GM23248 (cell line): ENCODE measurements around the gene ACOT11. TPM values are rescaled to one million over a fixed set of nuclear protein-coding genes. Genes with fewer than 3 reads are reported as not detected.

Source experiments
- DNase-seq: peaks from one replicate; pipeline ENCODE4 v3.0.0-alpha.2; 2015
- H2AFZ ChIP-seq: fragments of 200-600 bp; sonication (generic); 2 replicates; pipeline ENCODE4 v1.6.1; 2016; ENCODE audit warnings: antibody characterized with exemption
- H3F3A ChIP-seq: fragments of 200-600 bp; sonication (generic); 2 replicates; pipeline ENCODE4 v1.6.1; 2016; ENCODE audit warnings: mild to moderate bottlenecking, antibody characterized with exemption, mixed run types; ENCODE audit not compliant: insufficient read depth
- H3K27ac ChIP-seq: fragments of 200-600 bp; sonication (generic); 2 replicates; pipeline ENCODE4 v1.5.1; 2016; ENCODE audit warnings: mild to moderate bottlenecking
- H3K27me3 ChIP-seq: fragments of 200-600 bp; sonication (generic); replicated peaks from 2 replicates; pipeline ENCODE4 v1.6.1; 2016; ENCODE audit warnings: mild to moderate bottlenecking; ENCODE audit not compliant: insufficient read depth
- H3K36me3 ChIP-seq: fragments of 200-600 bp; sonication (generic); 2 replicates; pipeline ENCODE4 v1.6.1; 2016; ENCODE audit warnings: low read depth, mild to moderate bottlenecking
- H3K4me1 ChIP-seq: fragments of 200-600 bp; sonication (generic); 2 replicates; pipeline ENCODE4 v1.6.1; 2016; ENCODE audit warnings: mild to moderate bottlenecking; ENCODE audit not compliant: insufficient read depth
- H3K4me2 ChIP-seq: fragments of 200-600 bp; sonication (generic); one replicate; pipeline ENCODE4 v1.6.1; 2016; ENCODE audit warnings: mild to moderate bottlenecking; ENCODE audit not compliant: unreplicated experiment
- H3K4me3 ChIP-seq: fragments of 200-600 bp; sonication (generic); 2 replicates; pipeline ENCODE4 v1.5.1; 2016; ENCODE audit warnings: mild to moderate bottlenecking
- H3K79me2 ChIP-seq: fragments of 200-600 bp; sonication (generic); 2 replicates; pipeline ENCODE4 v1.6.1; 2016; ENCODE audit warnings: mild to moderate bottlenecking; ENCODE audit not compliant: insufficient read depth
- H3K9ac ChIP-seq: fragments of 200-600 bp; sonication (generic); 2 replicates; pipeline ENCODE4 v1.6.1; 2016; ENCODE audit warnings: mild to moderate bottlenecking
- H3K9me2 ChIP-seq: fragments of 200-600 bp; sonication (generic); 2 replicates; pipeline ENCODE4 v1.6.1; 2016; ENCODE audit warnings: mixed run types, mild to moderate bottlenecking, moderate library complexity; ENCODE audit not compliant: insufficient read depth
- H3K9me3 ChIP-seq: fragments of 200-600 bp; sonication (generic); one replicate; pipeline ENCODE4 v1.6.1; 2017; ENCODE audit warnings: low read depth
- H4K20me1 ChIP-seq: fragments of 200-600 bp; sonication (generic); 2 replicates; pipeline ENCODE4 v1.6.0; 2016; ENCODE audit not compliant: insufficient read depth
- EZH2 ChIP-seq: fragments of 200-600 bp; sonication (generic); IDR thresholded peaks from 2 replicates; pipeline ENCODE4 v1.6.1; 2018; ENCODE audit warnings: antibody characterized with exemption, mild to moderate bottlenecking; ENCODE audit not compliant: insufficient read depth, poor library complexity, severe bottlenecking
- EZH2phosphoT487 ChIP-seq: fragments of 200-600 bp; sonication (generic); IDR thresholded peaks from 2 replicates; pipeline ENCODE4 v1.6.1; 2018; ENCODE audit warnings: antibody characterized with exemption, moderate library complexity, mild to moderate bottlenecking, low read depth; ENCODE audit not compliant: insufficient read depth
- WGBS, 2 experiments: methylation state at CpG; one replicate each; pipeline ENCODE4 v1.1.6; 2015 to 2017; ENCODE audit warnings: low lambda C conversion rate in 2 of 2, low coverage in 1 of 2; ENCODE audit errors: missing lambda C conversion rate in 2 of 2; 5-methylcytosine and 5-hydroxymethylcytosine counted together
- in situ Hi-C: fragments of 300-500 bp; cut with MboI; formaldehyde crosslinking; loops from 2 replicates; pipeline ENCODE4 v1.15.0; 2020
- polyA plus RNA-seq: library from polyadenylated mRNA; unstranded; fragments of >200 nt; fragmentation: Nextera tagmentation; extraction: Ambion mirVana; gene quantifications from 2 replicates; pipeline ENCODE4 v1.2.1, GENCODE V29; 2016
- total RNA-seq: library from RNA; depleted of rRNA; stranded (reverse); fragments of >200 nt; shearing (Covaris generic); gene quantifications from 2 replicates; pipeline ENCODE4 v1.2.3, GENCODE V29; 2014

The ACOT11 gene
- total and polyA plus RNA-seq, 2 experiments from 2014 or later, result 3.4 to 3.6 TPM

DNA sequence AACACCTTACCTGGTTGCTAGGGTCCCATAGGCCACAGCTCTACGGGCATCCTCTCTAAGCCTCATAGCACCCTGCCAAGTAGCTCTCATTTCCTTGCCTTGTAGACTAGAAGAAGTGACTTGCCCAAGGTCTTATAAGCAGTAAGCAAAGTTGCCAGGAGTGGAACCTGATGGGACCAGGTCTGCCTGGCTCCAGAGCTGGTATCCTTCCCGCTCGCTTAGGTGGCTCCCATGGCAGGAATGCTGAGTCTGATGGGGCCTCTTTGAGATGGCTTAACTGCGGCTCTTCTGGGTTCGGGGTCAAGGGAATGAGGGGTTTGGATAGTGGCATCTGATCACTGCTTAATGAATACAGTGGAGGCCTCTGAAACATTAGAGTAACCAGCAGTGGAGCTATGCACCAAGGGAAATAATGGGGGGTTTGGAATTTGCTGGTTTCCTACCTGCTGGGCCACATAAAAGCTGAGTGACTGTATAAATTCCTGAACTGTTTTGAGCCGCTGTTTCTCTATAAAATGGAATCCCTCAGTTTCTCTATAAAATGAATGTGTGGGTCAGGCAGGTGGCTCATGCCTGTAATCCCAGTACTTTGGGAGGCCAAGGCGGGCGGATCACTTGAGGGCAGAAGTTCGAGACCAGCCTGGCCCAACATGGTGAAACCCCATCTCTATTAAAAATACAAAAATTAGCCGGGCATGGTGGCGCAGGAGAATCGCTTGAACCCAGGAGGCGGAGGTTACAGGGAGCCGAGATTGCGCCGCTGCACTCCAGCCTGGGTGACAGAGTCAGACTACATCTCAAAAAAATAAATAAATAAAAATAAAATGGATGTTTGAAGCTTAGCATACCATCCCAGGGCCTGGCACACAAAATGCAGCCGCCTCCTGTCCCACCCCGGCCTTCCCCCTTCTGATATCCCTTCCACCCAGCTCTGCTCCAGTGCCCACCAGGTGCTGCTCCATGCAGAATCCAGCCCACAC is 62.9 kb downstream of the ACOT11 start:
- in situ Hi-C loops, result no loop called here
- no peaks in the 10 kb centered on the region for H3K79me2 ChIP-seq

GRCh38 chr1:54611621-54612020 is 63.6 kb downstream of the ACOT11 start:
- no peak overlapping the region for H2AFZ ChIP-seq

More for the DNA sequence above, 62.9 kb downstream of the ACOT11 start:
- Histone ChIP-seq H3K27ac (no peak overlapping the region), H3F3A (no peaks in the 10 kb centered on the region), H4K20me1 (no peaks in the 10 kb centered on the region), H2AFZ (no peak overlapping the region), H3K4me1 (no peaks in the 10 kb centered on the region), H3K4me3 (no peak overlapping the region), H3K36me3 (no peaks in the 10 kb centered on the region), H3K27me3 (no peaks in the 10 kb centered on the region), H3K4me2 (no peak overlapping the region), H3K9ac (no peak overlapping the region), H3K9me3 (no peaks in the 10 kb centered on the region), H3K9me2 (no peaks in the 10 kb centered on the region)
- no peak for DNase-seq
- WGBS, 2 experiments, result 95 to 97% methylated on average over 15 to 18 of the region's 18 CpGs
- TF ChIP-seq EZH2phosphoT487, result no peak
- TF ChIP-seq EZH2, result no peak

DNA sequence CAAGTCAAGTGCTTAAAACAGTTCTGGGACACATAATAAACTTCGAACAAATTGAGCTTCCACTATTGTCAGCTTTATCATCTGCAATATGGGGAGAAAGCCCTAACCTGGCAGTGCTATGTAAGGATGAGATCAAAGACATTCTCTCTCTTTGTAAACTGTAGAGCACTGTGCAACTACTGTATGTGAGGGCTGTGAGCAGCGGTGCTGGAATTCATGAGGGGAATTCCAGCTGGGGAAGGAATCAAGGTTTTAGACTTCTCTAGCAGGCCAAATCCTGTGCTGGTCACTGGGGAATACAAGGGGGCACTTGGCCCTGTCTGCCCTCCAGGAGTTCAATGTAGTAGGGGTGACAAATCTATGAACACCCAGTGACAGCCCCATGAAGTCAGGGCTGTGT is 66.0 kb downstream of the ACOT11 start:
- Histone ChIP-seq H3K9me3 (no peaks in the 10 kb centered on the region), H2AFZ (no peak overlapping the region), H3K4me1 (no peaks in the 10 kb centered on the region), H3K4me2 (no peak overlapping the region), H3K27ac (no peak overlapping the region), H3K9me2 (no peaks in the 10 kb centered on the region), H3K4me3 (no peak overlapping the region), H3F3A (no peaks in the 10 kb centered on the region), H3K36me3 (no peaks in the 10 kb centered on the region), H3K79me2 (no peaks in the 10 kb centered on the region), H3K27me3 (no peaks in the 10 kb centered on the region), H4K20me1 (no peaks in the 10 kb centered on the region), H3K9ac (no peak overlapping the region)
- no peak for DNase-seq
- in situ Hi-C loops, result no loop called here
- TF ChIP-seq EZH2phosphoT487 (no peak), EZH2 (no peak)
- WGBS, 2 experiments, result 52 to 54% methylated on average over 2 of the region's 2 CpGs

More at GRCh38 chr1:54611621-54612020, 63.6 kb downstream of the ACOT11 start:
- DNase-seq, result no peak
- H3K4me1 ChIP-seq, result no peaks in the 10 kb centered on the region
- no peaks in the 10 kb centered on the region for H3F3A ChIP-seq
- H3K9ac ChIP-seq, result no peak overlapping the region
- 77 to 78% methylated on average over 8 of the region's 8 CpGs for WGBS, 2 experiments
- H3K9me3 ChIP-seq, result no peaks in the 10 kb centered on the region
- no peak overlapping the region for H3K4me3 ChIP-seq
- H4K20me1 ChIP-seq, result no peaks in the 10 kb centered on the region
- H3K79me2 ChIP-seq, result no peaks in the 10 kb centered on the region
- TF ChIP-seq EZH2 (no peak), EZH2phosphoT487 (no peak)
- H3K4me2 ChIP-seq, result no peak overlapping the region
- no peaks in the 10 kb centered on the region for H3K27me3 ChIP-seq
- H3K36me3 ChIP-seq, result no peaks in the 10 kb centered on the region
- H3K27ac ChIP-seq, result no peak overlapping the region
- no peaks in the 10 kb centered on the region for H3K9me2 ChIP-seq
- in situ Hi-C loops, result no loop called here

- no peaks in the 10 kb centered on the region for H3K27me3 ChIP-seq
- no peak for DNase-seq
- H3K36me3 ChIP-seq, result no peaks in the 10 kb centered on the region
- no peaks in the 10 kb centered on the region for H3K9me2 ChIP-seq
- H3K79me2 ChIP-seq, result no peaks in the 10 kb centered on the region
- H3K4me2 ChIP-seq, result no peak overlapping the region
- H3K9me3 ChIP-seq, result no peaks in the 10 kb centered on the region
- in situ Hi-C loops, result no loop called here
- no peak overlapping the region for H3K9ac ChIP-seq
- no peaks in the 10 kb centered on the region for H4K20me1 ChIP-seq
- no peak overlapping the region for H2AFZ ChIP-seq
- H3K27ac ChIP-seq, result no peak overlapping the region
- WGBS, 2 experiments, result 74 to 77% methylated on average over 8 of the region's 8 CpGs
- H3F3A ChIP-seq, result no peaks in the 10 kb centered on the region
- H3K4me1 ChIP-seq, result no peaks in the 10 kb centered on the region
- H3K4me3 ChIP-seq, result no peak overlapping the region
- TF ChIP-seq EZH2 (no peak), EZH2phosphoT487 (no peak)
Measured at GRCh38 chr1:54614563-54614962, 66.5 kb downstream of the ACOT11 start.
